ENCODE measurements around the gene DNTT. TPM values are rescaled to one million over a fixed set of nuclear protein-coding genes. Genes with fewer than 3 reads are reported as not detected.

DNTT gene
- total RNA-seq (2011; cell fraction: chromatin; rRNA removed; ENCODE audit: low replicate concordance), result not detected in 2 replicates
- total RNA-seq (2011; cell fraction: nucleolus; rRNA removed), result not detected in 2 replicates
- total RNA-seq (2011; cell fraction: nucleoplasm; rRNA removed), result not detected in 2 replicates
- not detected in 2 replicates for total RNA-seq (2014; rRNA removed)
- total RNA-seq (2014; rRNA removed; fragmentation: Illumina TruSeq; extraction: Trizol), result not detected in 2 replicates
- not detected in 2 replicates for total RNA-seq (2015; rRNA removed; fragmentation: Illumina TruSeq; extraction: Trizol)
- not detected in 2 replicates for total RNA-seq (2021)
- polyA plus RNA-seq (2011; rRNA removed), result not detected in 2 replicates
- not detected in 2 replicates for polyA plus RNA-seq (2011; cell fraction: cytosol; rRNA removed)
- polyA plus RNA-seq (2011; cell fraction: nucleus; rRNA removed), result not detected in 2 replicates
- not detected in 2 replicates for polyA plus RNA-seq (2012)
- polyA plus RNA-seq (2014; fragmentation: Illumina TruSeq; extraction: Trizol), result not detected in 2 replicates
- polyA plus RNA-seq (2014; fragmentation: Nextera tagmentation; extraction: Ambion mirVana), result not detected
- not detected in 2 replicates for polyA plus RNA-seq (2014; rRNA removed)
- not detected in 2 replicates for polyA minus RNA-seq (2011; rRNA and poly(A)+ RNA removed)
- polyA minus RNA-seq (2011; cell fraction: cytosol; rRNA and poly(A)+ RNA removed), result not detected in 2 replicates
- not detected in 2 replicates for polyA minus RNA-seq (2011; cell fraction: nucleus; rRNA and poly(A)+ RNA removed)
- not detected for Bru-seq, nascent RNA
- not detected for BruChase-seq, experiment 1, labeled RNA remaining after a 2-hour chase
- BruChase-seq, experiment 2, labeled RNA remaining after a 6-hour chase, result not detected
- long read RNA-seq, experiment 1, result 0 reads
- long read RNA-seq, experiment 2, result 0 reads
- long read RNA-seq, experiment 3, result 0 reads

DNA sequence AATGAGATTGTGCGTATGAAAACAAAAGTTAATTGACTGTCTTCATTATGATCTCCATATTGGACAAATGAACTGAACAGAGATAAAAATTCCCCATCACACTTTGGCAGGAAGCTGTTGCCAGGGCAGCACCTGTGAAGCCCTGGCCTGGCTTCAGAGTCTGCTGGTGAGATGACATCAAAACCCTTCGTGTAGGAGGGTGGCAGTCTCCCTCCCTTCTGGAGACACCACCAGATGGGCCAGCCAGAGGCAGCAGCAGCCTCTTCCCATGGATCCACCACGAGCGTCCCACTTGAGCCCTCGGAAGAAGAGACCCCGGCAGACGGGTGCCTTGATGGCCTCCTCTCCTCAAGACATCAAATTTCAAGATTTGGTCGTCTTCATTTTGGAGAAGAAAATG is at the start of gene DNTT:
Gene DNTT, plus strand, starts transcription at position 205 of the 400 bp plus-strand sequence. Its CDS starts 64 bp downstream, at position 269.
- ChIA-PET POLR2A (interaction anchor here (0.6 kb wide), 1 partner anchor 798 kb away, joined by 3 read pairs; no protein-coding TSS in a partner anchor), CTCF (ENCODE audit: low intra/inter-chr PET ratio) (interaction anchor here (0.6 kb wide), 1 partner anchor 10 kb away, joined by 3 read pairs; no protein-coding TSS in a partner anchor)
- no peaks in the 10 kb centered on the region for H3K9me1 ChIP-seq (ENCODE audit: control insufficient read depth, insufficient read depth, low read length)
- no peak within 1 kb of the TSS for H3K27ac ChIP-seq (ENCODE audit: extremely low read depth, low read depth, low read length)
- H3K4me1 ChIP-seq (replicated peaks in 1 of 2; ENCODE audit: control insufficient read depth in 2 of 2, insufficient read depth in 2 of 2, low read length in 2 of 2), result no peaks in the 10 kb centered on the region
- H4K20me1 ChIP-seq (replicated peaks; ENCODE audit: control insufficient read depth, insufficient read depth, low read length), result no peaks in the 10 kb centered on the region; the same call in 1 of the 2 replicates
- no peak within 1 kb of the TSS for H3K4me3 ChIP-seq
- TF ChIP-seq ZNF143 (CRISPR knock-in tag; IDR thresholded peaks at IDR 0.05), result no peak
- H3K79me2 ChIP-seq (ENCODE audit: control insufficient read depth, insufficient read depth, low read length), result no peaks in the 10 kb centered on the region
- H3K9ac ChIP-seq (ENCODE audit: insufficient read depth in 1 of 2, low read depth in 2 of 2, low read length in 2 of 2), result no peak within 1 kb of the TSS
- H3K27me3 ChIP-seq (ENCODE audit: control insufficient read depth in 2 of 2, insufficient read depth in 2 of 2, low read length in 2 of 2), result peaks cover 0 to 11% of the 10 kb centered on the region in 2 experiments; a peak in 4 of 5 replicates
- no peak for FAIRE-seq
- intact Hi-C loops (cut with micrococcal nuclease), result no loop called here
- BruUV-seq (replicated peaks), result no TSS peak
- ATAC-seq, result no peak
- H3K9me3 ChIP-seq (replicated peaks; ENCODE audit: control insufficient read depth, insufficient read depth, low read depth, low read length), result no peaks in the 10 kb centered on the region
- DNase-seq (ENCODE audit: extremely low read depth in 1 of 4, low spot score in 3 of 4), result no peak
- no peak within 1 kb of the TSS for H3K4me2 ChIP-seq (ENCODE audit: insufficient read depth, low read length)
- no peaks in the 10 kb centered on the region for H3K36me3 ChIP-seq (ENCODE audit: control insufficient read depth, insufficient read depth, low read length)
- in situ Hi-C loops (cut with MboI), result no loop called here
- 0% methylated on average over 4 of the region's 8 CpGs for WGBS (ENCODE audit: insufficient coverage, low coverage, missing lambda C conversion rate)
- H2AFZ ChIP-seq (ENCODE audit: low read depth, low read length), result no peak within 1 kb of the TSS

DNA sequence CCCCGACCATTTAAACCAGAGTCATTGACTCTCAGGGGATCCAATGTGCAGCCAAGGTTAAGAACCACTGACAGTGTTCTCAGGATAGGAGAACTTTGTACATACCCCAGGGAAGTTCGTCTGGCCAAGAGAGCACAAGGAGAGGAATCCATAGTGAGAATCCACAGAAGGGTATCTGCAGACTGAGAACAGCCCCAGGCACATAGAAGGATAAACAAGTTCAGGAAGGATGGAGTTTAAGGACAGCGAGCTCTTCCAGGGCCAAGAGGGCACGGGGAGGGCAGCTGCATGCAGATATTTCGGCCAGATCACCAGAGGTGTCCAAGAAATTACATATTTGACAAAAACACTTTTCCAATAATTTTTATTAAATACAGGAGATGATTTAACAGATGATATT is 49.3 kb upstream of the DNTT start:
- Histone ChIP-seq H3K4me1 (replicated peaks in 1 of 2; ENCODE audit: control insufficient read depth in 2 of 2, insufficient read depth in 2 of 2, low read length in 2 of 2) (no peaks in the 10 kb centered on the region), H3K4me2 (ENCODE audit: insufficient read depth, low read length) (no peak overlapping the region), H3K9me3 (replicated peaks; ENCODE audit: control insufficient read depth, insufficient read depth, low read depth, low read length) (no peaks in the 10 kb centered on the region), H3K79me2 (ENCODE audit: control insufficient read depth, insufficient read depth, low read length) (no peaks in the 10 kb centered on the region), H4K20me1 (replicated peaks; ENCODE audit: control insufficient read depth, insufficient read depth, low read length) (no peaks in the 10 kb centered on the region), H3K9me1 (ENCODE audit: control insufficient read depth, insufficient read depth, low read length) (no peaks in the 10 kb centered on the region), H2AFZ (ENCODE audit: low read depth, low read length) (no peak overlapping the region), H3K27me3 (ENCODE audit: control insufficient read depth in 2 of 2, insufficient read depth in 2 of 2, low read length in 2 of 2) (peaks cover 0 to 14% of the 10 kb centered on the region in 2 experiments; a peak in 2 of 5 replicates), H3K4me3 (no peak overlapping the region), H3K27ac (ENCODE audit: extremely low read depth, low read depth, low read length) (no peak overlapping the region), H3K9ac (ENCODE audit: insufficient read depth in 1 of 2, low read depth in 2 of 2, low read length in 2 of 2) (no peak overlapping the region), H3K36me3 (ENCODE audit: control insufficient read depth, insufficient read depth, low read length) (no peaks in the 10 kb centered on the region)
- in situ Hi-C loops (cut with MboI), result no loop called here
- CTCF ChIA-PET (ENCODE audit: low intra/inter-chr PET ratio), result no interaction called here
- TF ChIP-seq POLR2B (IDR thresholded peaks at IDR 0.05; ENCODE audit: low read depth, partially characterized antibody) (no peak), PURB (CRISPR knock-in tag; IDR thresholded peaks at IDR 0.05; ENCODE audit: low read depth) (no peak), HDAC6 (IDR thresholded peaks at IDR 0.05; ENCODE audit: low read depth, low read length) (no peak), SMAD1 (IDR thresholded peaks at IDR 0.05; ENCODE audit: low read depth, low read length, partially characterized antibody) (no peak)
- TF ChIP-seq, protein P1, sequence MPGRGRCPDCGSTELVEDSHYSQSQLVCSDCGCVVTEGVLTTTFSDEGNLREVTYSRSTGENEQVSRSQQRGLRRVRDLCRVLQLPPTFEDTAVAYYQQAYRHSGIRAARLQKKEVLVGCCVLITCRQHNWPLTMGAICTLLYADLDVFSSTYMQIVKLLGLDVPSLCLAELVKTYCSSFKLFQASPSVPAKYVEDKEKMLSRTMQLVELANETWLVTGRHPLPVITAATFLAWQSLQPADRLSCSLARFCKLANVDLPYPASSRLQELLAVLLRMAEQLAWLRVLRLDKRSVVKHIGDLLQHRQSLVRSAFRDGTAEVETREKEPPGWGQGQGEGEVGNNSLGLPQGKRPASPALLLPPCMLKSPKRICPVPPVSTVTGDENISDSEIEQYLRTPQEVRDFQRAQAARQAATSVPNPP (IDR thresholded peaks at IDR 0.05; ENCODE audit: borderline replicate concordance, insufficient read depth, insufficient read length), result no peak
- DNase-seq (ENCODE audit: extremely low read depth in 1 of 4, low spot score in 3 of 4) (no peak), FAIRE-seq (no peak), ATAC-seq (no peak)
- BruUV-seq (replicated peaks), result no TSS peak
- intact Hi-C loops (cut with micrococcal nuclease), result no loop called here
- WGBS (ENCODE audit: insufficient coverage, low coverage, missing lambda C conversion rate), result 0% methylated on average over 5 of the region's 5 CpGs
- POLR2A ChIA-PET, result interaction anchor here (0.8 kb wide), 1 partner anchor 9 kb away, joined by 3 read pairs; no protein-coding TSS in a partner anchor

All from K562 (cell line).